NCI-H748 (cell line): Measurements from ENCODE around the gene PHLDB1.

Experiments used
- DNase-seq: peaks from one replicate; lab custom pipeline; 2025; ENCODE audit not compliant: unreplicated experiment; lab: John Stamatoyannopoulos, UW

The PHLDB1 gene

DNA sequence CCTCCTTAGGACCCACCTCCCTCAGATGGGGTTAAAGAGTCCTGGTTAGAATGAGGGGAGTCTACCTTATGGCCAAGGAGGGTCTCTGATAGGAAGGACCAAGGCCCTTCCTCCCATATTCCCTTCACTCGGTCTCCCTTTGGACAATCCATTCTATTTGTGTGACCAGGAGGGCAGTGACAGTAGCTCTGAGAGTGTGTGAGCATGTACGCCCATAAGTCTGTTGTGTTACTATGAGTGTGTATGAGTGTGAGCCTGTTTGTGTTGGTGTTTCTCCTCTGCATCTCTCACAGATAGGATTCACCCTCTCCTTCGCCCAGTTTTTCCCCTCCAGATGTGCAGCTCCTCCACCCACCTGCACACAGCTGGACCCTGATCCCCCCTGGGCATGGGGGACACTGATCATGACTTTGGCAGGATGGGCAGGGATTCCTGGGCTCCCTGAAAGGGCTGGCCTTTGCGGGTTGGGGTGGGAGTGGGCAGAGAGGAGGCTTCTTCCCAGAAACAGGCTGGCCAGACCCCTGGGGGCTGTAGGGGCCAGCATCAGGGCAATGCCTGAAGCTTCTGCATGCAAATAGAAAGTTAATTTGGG lies 14.5 kb downstream of the PHLDB1 start:
- no peak for DNase-seq

DNA sequence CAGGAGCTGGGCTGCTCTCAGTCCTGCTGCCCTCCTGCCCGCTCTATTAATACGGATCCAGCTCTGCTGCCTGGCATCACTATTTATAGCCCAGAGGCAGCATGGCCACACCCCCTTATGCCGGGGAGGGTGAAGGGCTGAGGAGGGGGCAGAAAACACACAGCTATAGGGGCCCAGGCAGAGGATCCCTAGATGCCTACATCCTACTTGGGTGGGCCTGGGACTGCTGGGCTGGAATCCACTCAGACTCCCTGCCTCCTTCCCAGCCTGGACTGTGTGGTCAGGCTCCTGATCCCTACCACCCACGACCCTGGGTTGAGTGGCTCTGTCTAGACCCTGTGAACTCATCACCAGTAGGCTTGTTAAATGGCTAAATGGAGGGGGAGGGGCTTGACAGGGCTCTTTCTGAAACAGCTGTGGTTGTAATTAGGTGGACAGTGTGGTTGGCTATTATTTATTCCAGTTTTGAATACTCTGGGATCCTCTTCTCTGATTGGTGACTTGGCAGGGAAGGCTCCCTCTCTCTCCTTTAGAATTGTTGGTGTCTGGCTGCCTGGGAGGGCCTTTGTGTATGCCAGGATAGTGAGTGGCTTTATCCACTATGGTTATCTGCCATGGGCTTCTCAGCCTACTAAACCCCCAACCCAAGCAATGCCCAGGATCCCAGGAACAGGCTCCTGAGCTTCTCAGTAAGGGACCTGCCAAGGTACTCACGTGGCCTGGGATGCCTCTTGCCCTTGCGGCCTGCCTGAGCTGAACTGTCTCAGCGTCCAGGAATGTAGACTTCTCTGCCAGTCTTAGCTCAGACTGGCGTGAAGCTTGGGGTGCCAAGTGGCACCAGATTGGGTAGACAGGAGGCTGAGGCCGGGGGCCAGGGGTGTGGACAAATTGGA lies 15.2 kb downstream of the PHLDB1 start:
- DNase-seq, result peak; percentile 82

DNA sequence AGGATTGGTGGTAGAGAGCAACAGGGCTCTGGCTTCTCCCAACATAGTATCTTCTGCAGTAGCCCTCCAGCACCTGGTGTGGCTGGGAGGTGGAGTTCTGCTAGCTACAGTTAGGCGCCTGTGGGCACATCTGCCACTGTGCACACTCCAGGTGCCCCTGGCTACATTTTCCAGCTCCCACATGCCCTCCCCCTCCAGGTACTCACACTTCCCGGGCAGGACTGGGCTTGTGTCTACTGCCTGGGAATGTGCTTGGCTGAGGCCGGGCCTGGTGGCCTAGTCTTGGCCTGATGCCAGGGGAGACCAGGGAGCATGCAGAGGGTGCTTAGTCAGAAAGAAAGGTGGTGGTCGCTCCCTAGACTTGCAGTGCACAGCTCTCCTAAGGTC lies 15.8 kb downstream of the PHLDB1 start:
- peak; percentile 88 for DNase-seq

DNA sequence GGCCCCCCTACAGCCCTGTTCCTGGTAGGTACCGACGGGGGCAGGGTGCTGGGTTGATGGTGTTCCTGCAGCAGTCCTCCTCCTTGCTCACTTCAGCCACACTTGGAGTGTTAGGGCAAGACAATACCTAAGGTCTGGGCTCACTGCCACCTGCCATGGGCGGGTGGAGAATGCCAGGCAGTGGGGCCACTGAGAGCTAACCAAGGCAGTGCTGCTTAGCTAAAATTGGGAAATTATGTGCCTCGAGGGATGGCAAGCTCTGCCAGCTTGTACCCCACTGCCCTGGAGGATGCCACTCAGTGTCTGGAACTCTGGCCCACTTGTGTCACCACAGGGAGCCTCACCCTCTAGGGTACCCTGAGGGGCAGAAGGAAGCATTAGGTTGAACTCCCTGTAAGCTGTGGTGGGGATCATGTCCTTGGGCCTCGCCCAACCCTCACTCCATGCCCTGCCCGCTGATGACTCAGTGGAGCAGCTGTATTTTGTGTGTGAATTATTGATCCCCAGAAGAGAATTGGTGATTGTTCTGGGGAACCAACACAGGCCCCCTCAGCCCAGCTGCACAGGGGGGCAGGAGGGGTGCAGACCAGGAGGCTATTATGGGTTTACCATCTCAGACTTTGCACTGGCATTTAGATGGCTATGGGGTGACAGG lies 17.7 kb downstream of the PHLDB1 start:
- DNase-seq, result no peak

DNA sequence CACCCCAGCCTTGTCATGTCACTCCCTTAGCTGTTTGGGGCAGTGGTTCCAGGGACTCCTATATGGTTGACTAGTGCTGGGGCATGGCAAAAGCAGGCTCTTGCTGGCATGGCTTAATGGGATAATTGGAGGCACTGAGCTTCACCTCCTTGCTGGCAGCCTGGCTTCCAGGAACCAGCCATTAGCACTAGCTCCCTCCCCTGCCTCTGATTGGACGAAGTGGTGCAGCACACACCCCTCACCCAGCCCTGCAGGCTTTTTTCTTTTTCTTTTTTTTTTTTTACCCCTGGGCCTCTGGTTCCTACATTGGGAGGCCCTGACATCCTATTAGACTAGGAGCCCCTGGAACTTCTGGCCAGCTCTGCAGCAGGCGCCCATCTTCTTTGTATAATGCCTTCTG lies 18.6 kb downstream of the PHLDB1 start:
- peak; percentile 3 for DNase-seq

DNA sequence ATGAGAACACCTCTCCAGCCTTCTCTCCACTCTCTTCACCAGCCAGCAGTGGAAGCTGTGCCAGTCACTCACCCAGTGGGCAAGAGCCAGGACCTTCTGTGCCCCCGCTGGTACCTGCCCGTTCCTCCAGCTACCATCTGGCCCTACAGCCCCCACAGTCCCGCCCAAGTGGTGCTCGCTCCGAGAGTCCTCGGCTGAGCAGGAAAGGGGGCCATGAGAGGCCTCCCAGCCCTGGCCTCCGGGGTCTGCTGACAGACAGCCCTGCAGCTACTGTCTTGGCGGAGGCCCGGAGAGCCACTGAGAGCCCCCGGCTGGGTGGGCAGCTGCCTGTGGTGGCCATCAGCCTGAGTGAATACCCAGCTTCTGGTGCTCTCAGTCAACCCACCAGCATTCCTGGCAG lies 20.2 kb downstream of the PHLDB1 start:
- no peak for DNase-seq

DNA sequence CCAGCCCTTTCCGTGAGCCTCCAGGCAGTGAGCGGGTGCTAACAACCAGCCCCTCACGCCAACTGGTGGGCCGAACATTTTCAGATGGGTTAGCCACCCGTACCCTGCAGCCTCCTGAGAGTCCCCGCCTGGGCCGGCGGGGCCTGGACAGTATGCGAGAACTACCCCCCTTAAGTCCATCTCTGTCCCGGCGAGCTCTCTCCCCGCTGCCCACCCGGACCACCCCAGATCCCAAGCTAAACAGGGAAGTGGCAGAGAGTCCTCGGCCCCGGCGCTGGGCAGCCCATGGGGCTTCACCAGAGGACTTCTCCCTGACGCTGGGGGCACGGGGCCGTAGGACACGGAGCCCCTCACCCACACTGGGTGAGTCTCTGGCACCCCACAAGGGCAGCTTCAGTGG lies 20.6 kb downstream of the PHLDB1 start:
- DNase-seq, result no peak

DNA sequence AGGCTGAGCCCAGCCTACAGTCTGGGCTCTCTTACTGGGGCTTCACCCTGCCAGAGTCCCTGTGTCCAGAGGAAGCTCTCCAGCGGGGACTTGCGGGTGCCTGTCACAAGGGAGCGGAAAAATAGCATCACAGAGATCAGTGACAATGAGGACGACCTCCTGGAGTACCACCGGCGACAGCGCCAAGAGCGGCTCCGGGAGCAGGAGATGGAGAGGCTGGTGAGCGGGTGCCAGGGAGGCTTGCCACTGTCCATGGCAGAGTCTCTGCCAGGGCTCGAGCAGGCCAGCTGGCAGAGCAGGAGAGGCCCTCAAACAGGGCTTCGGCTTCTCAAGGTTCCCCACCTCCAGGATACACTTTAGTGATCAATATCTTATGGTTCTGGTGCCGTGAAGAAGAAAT lies 21.0 kb downstream of the PHLDB1 start:
- no peak for DNase-seq

DNA sequence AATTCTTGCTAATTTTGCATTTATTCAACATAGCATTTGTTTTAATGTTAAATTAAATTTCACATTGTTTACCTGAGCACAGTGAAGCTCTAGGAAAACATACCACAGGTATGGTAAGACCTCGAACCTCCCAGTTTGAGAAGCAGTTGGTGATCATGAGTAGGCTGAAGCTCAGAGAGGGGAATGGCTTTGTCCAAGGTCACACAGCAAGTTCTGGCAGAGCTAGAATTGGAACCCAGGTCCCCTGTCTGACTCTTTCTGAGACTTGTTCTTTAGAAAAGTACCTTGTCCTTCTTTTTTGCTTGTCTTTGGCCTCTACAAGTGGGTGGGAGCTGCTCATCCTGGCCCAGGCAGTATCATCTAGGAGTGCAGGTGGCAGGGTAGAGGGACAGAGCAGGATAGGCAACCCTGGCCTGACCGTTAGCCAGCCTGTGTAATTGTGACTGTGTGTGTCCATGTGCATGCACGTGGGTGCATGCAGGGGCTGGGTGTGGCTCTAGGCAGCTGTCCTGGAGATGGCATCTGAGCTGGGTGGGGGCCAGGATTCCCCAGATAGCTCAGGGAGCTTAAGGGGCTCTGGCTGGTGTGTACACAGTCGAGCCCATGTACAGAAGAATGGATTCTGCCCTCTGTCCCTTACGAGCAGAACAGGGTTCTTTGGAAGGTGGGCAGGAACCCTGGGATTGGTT lies 21.6 kb downstream of the PHLDB1 start:
- DNase-seq, result no peak

DNA sequence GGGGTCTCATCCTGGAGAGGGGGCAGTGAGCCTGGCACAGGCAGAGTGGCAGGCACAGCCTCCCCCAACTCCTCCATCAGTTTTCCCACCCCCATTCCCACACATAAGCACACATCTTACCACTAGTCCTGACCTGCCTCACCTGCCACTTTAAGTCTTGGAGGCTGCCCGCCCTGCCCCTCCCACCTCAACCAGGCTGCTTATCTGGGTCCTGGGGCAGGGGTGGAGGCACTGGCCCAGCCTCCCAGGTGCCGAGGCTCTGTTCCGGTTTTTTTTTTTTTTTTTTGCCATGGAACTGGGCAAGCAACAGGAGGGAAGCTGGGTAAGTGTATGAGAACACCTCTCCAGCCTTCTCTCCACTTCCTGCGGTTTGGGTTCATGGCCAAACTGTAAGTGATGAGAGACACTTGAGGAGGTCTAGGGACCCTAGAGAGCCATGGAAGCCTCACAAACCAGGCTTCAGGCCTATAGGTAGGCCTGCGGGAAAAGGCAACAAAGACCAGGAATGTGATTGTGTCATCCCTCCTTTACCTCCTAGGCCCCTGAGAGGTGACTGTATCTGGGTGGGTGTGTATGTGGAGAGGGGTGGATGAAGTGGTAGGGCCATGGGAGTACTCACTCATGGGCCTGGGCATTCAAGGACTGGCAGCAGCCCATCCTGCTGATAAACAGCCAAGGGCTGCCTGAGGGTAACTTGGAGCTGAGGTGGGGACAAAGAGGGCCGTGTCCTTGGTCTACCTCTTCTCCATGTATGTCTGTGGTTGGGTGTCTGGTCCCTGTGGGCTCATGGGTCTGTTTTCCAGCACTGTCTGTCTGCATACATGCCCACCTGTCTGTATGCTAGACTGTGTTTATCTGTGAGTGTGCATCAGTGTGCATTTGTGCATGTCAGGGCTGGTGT lies 22.6 kb downstream of the PHLDB1 start:
- DNase-seq, result no peak

DNA sequence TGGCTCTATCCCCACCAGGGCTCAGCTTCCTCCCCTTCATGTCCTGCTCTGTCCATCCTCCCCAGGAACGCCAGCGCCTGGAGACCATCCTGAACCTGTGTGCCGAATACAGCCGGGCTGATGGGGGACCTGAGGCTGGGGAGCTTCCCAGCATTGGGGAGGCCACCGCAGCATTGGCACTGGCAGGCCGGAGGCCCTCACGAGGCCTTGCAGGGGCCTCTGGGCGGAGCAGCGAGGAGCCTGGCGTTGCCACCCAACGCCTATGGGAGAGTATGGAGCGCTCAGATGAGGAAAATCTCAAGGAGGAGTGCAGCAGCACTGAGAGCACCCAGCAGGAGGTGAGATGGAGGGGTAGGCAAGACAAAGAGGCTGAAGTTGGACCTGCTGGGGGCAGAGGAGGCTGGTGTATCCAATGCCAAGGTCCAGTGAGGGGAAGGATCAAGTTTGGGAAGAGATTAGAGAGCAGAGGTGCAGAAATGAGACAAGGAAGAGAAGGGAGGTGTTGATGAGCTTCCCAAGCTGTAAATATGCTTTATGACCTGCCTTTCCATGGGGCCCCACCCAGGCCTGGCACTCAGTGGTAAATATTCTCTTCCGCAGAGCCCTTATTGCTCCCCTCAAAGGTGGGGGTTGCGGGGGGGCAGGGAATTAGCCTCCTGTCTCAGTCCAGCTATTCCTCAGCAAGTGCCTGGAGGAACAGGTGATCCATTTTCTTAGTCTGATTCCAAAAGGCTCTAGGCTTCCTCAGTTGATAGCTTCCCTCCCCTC lies 23.9 kb downstream of the PHLDB1 start:
- no peak for DNase-seq

DNA sequence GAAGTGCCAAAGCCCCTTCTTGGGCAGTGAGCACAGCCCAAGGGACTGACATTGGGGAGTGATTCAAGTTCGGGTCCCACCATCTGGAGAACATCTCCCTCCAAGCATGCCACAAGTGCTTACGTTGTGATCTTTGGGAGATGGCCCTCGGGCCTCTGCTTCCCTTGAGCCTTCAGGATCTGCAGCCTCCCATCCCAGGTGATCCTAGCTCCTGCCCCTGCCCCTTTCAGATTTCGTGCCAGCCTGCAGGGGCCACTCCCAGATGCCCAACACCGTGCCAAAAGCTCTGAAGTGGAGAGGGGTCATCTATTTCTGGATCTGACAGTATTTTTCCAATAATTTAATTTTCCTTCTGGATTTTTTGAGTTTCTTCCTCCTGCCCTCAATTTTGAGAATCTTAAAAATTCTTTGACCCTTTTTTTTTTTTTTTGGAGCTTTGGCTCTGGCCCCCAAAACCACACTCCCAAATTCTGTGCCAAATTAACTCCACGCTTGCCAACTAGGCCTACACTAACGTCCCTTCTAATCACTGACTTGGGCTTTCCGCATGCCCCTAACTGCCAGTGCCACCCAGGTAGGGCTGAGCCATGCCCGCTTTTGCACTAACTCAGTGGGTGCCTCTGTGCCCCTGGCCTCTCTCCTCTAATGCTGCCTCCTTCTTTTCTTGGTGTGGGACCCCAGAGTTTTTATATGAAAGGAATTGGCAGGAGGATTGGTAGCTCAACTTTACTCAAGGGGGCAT lies 25.3 kb downstream of the PHLDB1 start:
- DNase-seq, result no peak

DNA sequence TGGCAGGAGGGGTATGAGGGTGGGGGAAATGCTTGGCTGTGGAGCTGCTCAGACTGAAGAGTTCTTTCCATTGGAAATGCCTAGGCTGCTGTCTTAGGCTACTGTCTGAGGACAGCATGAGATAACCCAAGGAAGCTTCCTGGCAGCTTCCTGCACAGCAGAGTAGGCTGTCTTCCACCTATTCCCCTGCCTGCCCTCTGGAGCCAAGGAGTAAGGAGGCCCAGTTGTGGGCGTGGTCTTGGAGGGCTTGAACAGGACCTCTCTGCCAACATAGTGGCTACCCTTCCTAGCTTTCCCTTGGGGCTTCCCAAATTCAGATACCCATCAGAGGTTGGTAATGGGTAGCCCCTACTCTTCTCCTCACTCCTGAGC lies 25.9 kb downstream of the PHLDB1 start:
- DNase-seq, result no peak

DNA sequence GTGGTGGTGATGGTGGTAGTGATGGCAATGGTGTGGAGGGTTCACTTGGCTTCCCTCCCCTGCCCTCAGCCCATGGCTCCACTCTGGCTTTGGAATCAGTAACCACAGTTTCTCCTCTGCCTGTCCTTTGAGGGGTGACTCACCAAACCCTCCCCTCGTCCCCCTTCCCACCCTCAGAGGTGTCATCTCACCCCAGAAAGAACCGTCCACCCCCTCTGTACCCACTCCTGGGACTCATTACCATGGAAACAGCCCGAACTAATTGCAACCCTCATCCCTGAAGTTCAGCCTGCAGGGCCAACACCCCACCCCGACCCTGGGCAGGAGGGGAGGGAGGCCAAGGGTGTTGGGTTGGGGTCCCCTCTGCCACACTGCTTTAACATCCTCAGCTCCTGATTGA lies 26.6 kb downstream of the PHLDB1 start:
- no peak for DNase-seq

DNA sequence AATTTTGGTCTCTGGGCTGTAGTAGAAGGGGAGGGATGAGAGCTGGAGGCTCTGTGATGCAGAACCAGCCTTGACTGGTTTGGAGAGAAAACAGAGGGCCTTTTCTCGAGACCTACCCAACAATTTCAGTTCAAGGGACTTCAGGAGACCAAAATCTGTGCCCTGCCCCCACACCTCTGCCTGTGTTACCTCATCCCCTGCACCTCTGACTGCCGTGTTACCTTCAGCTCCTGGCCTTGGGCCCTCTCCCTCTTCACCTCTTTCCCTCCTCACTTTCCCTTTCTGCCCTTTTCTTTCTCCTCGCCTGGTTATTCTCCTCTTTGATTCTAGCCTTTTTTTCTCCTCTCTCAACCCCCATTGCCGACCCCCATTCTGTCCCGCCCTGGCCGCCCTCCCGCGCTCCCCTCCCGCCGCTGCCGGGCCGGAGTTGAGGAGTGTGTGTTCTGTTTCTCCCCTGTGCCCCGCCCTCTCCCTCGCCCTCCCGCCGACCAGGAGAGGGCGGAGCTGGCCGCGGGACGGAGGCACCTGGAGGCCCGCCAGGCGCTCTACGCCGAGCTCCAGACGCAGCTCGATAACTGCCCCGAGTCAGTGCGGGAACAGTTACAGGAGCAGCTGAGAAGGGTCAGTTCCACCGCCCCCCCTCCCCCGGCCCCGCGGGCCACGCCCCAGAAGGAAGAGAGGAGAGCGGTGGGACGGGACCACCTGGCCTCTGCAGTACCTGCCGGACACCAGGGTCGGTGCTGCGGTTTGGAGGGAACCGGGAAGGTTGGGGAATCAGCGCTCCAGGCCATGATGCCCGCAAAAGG lies 27.2 kb downstream of the PHLDB1 start:
- DNase-seq, result peak; percentile 81

DNA sequence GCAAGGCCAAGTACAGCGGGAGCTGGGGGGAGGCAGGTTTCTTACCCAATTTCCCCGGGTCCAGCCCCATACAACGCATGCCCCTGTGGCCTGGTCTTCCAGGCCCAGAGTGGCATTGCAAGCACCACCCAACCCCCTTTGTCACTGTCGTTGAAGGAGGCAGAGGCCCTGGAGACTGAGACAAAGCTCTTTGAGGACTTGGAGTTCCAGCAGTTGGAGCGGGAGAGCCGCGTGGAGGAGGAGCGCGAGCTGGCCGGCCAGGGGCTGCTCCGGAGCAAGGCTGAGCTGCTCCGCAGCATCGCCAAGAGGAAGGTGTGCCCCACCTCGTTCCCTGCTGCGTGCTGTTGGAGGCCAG lies 27.8 kb downstream of the PHLDB1 start:
- DNase-seq, result peak; percentile 34

DNA sequence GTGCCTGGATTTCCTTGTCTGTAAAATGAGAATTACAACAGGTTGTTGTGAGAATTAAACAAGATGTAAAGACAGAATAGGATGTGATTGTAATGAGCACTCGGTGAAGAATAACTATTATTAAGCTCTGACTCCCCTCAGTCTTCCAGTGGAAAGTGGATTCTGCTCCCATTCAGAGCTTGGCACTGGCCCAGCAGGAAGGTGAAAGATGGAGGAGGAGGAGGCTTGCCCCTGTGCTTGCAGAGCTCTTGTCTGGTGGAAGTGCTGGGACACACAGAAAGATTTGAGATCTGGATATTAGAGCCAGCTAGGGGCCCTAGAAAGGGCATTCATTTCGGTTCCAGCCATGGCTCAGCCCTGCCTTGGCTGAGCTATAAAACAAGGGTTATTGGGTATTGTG lies 28.2 kb downstream of the PHLDB1 start:
- no peak for DNase-seq

DNA sequence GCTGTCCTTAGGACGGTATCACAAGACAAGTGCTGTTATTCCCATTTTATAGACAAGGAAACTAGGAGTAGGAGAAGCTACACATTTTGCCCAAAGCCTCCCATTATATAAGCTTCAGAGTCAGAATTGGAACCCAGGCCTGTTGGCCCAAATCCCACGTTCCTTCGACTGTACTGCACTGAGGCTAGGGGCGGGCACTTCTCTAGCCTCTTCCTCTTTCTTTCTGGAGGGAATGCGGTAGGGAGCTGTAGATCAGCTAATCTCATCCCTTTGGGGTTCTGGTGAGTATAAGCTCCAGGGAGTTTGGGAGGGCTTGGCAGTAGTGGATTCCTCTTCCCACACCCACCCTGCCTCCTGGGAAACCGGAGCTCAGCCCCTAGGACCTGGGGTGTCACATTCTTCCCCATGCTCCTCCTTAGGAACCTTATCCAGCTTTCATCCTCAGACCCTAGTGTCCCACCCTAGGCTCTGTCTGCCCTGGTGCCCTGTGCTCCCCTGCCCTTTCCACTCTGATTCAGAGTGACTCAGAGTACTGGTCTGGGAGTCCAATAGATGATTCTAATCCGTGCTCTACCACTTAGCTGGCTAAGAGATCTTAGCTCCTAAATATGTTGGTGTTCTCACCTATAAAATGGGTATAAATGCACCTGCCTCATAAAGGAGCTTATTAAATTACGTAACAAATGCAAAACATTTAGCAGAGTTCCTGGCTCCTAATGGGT lies 29.3 kb downstream of the PHLDB1 start:
- no peak for DNase-seq
